Transverse colon (tissue), 4 donors: ENCODE measurements around the gene MED27.

Experiments used
- CTCF ChIP-seq, 5 experiments: fragments of 200-600 bp in 3 of 5; fragments of 450-650 bp in 2 of 5; sonication (generic) in 3 of 5; IDR thresholded peaks; 1 replicate in 2 of 5; 2 replicates in 3 of 5; pipeline ENCODE4 v1.5.1; 2016 to 2017; ENCODE audit warnings: antibody characterized with exemption in 5 of 5, inconsistent platforms in 3 of 5, mild to moderate bottlenecking in 2 of 5, moderate library complexity in 1 of 5
- POLR2A ChIP-seq: fragments of 450-650 bp; IDR thresholded peaks from one replicate; pipeline ENCODE4 v1.6.1; 2016; ENCODE audit warnings: antibody characterized with exemption, mild to moderate bottlenecking, moderate library complexity
- POLR2AphosphoS5 ChIP-seq, 3 donors: sonication (generic); formaldehyde crosslinking; IDR thresholded peaks; one replicate each; pipeline ENCODE4 v1.6.1; 2016; ENCODE audit warnings: antibody characterized with exemption in 3 of 3

GRCh38 chr9:132018957-132019405 lies 60.7 kb downstream of the MED27 start:
- TF ChIP-seq POLR2A (no peak), CTCF (IDR thresholded peaks at IDR 0.05) (no peak), POLR2AphosphoS5 (IDR thresholded peaks at IDR 0.05) (no peak)
